Choroid plexus epithelial cell (primary cell): ENCODE data around the gene SPACA4.

Experiments
- DNase-seq: peaks from one replicate; pipeline ENCODE4 v3.0.0-alpha.2; 2010; ENCODE audit warnings: low read depth
- H3K4me3 ChIP-seq: 2 replicates; pipeline ENCODE4 v1.5.1; 2011; ENCODE audit warnings: low read depth, mild to moderate bottlenecking, control low read depth, low read length, moderate library complexity
- TF ChIP-seq, protein P1 (sequence below): conservative IDR thresholded peaks from 2 replicates; pipeline ENCODE4 v1.5.1; 2011; ENCODE audit warnings: low read depth, mild to moderate bottlenecking, control low read depth, inconsistent platforms, low read length, moderate library complexity

SPACA4 gene

GRCh38 chr19:48614436-48615230, 8.1 kb downstream of the SPACA4 start, which contains the start of gene FAM83E:
Gene FAM83E, minus strand, starts transcription at chr19:48615076. Its CDS starts 1,704 bp downstream, at chr19:48613372.
- no peak for DNase-seq
- no peak within 1 kb of the TSS for H3K4me3 ChIP-seq
- TF ChIP-seq, protein P1, sequence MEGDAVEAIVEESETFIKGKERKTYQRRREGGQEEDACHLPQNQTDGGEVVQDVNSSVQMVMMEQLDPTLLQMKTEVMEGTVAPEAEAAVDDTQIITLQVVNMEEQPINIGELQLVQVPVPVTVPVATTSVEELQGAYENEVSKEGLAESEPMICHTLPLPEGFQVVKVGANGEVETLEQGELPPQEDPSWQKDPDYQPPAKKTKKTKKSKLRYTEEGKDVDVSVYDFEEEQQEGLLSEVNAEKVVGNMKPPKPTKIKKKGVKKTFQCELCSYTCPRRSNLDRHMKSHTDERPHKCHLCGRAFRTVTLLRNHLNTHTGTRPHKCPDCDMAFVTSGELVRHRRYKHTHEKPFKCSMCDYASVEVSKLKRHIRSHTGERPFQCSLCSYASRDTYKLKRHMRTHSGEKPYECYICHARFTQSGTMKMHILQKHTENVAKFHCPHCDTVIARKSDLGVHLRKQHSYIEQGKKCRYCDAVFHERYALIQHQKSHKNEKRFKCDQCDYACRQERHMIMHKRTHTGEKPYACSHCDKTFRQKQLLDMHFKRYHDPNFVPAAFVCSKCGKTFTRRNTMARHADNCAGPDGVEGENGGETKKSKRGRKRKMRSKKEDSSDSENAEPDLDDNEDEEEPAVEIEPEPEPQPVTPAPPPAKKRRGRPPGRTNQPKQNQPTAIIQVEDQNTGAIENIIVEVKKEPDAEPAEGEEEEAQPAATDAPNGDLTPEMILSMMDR: no peak

DNA sequence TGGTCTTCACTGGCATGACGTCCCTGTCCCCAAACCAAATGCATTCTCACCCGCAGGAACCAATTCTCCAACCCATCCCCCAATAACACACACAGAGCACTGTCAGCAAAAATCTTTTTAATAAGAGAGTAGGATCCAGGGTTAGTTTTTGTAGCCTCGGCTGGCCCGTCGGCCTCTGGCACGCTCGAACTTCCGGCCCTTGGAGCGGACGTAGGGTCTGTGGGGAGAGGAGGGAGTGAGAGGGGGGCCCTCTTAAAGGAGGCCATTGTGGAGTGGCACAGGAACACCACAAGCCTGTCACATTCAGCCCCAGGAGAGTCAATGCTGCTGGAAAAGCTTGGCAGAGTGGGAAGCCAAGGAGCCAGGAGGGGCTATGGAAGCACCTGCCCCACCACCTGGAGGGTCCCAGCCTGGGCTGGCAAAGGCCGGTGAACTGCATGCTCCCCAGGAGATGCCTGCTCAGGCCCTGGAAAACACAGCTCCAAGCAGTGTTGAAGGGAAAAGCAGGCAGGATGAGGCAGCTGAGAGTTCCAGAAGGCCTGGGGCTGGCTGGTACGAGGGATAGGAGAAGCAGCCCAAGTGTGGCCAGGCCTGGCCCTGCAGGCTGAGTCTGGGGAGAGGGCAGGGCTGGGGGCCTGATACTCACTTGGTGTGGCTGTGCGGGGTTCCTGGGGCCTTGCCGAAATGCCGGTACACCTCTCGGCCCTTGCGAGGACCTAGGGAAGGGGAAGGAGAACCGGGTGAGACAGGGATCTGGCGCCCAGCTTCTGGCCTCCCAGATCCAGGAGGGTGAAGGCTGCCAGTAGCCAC, 8.9 kb downstream of the SPACA4 start:
- no peak for DNase-seq
- TF ChIP-seq, protein P1: no peak
- no peak overlapping the region for H3K4me3 ChIP-seq

GRCh38 chr19:48616041-48616436, 9.5 kb downstream of the SPACA4 start:
- TF ChIP-seq, protein P1: no peak
- DNase-seq: no peak
- H3K4me3 ChIP-seq: no peak overlapping the region

- TF ChIP-seq, protein P1: no peak
- DNase-seq: no peak
- peak overlapping the region; percentile 99 for H3K4me3 ChIP-seq
Observed at GRCh38 chr19:48616491-48617056, 10.0 kb downstream of the SPACA4 start.

GRCh38 chr19:48617146-48617937, 10.8 kb downstream of the SPACA4 start:
- TF ChIP-seq, protein P1: peak; percentile 39
- peak; percentile 50 for DNase-seq
- peak overlapping the region; percentile 99 for H3K4me3 ChIP-seq

GRCh38 chr19:48618278-48618915, 11.9 kb downstream of the SPACA4 start:
- TF ChIP-seq, protein P1: no peak
- peak overlapping the region; percentile 99 for H3K4me3 ChIP-seq
- no peak for DNase-seq
